ENCODE results near the gene ZBTB33. TPM values are rescaled to one million over a fixed set of nuclear protein-coding genes. Genes with fewer than 3 reads are reported as not detected.

The ZBTB33 gene
- total RNA-seq, 2 donors from 2014 or later = 20.5 to 21.3 TPM

DNA sequence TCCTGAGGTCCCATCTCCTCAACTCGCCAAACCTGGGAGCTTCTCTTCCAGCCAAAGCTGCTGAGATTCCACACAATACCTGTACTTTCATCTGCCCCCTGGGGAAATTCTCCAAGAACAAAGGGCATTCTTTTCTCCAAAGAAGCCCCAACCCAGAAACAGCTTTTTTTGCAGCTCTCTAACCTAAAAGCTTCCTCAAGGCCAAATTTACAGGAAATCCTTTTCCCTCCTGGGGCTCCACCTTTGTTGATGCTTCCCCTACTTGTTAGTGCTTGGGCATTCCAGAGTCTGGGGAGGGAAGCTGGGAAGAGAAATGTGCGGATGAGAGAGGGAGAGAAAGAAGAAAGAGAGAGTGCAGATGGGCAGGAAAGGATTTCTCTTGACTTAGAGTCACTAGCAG is 24.3 kb downstream of the ZBTB33 start:
- Histone ChIP-seq H3K27ac (no peak overlapping the region), H3K4me1 (replicated peaks) (no peaks in the 10 kb centered on the region), H3K36me3 (no peaks in the 10 kb centered on the region), H3K4me3 (no peak overlapping the region), H3K27me3 (replicated peaks; ENCODE audit: insufficient read depth) (no peaks in the 10 kb centered on the region), H3K9me3 (no peaks in the 10 kb centered on the region)
- intact Hi-C loops (cut with DNase I) = no loop called here
- DNase-seq (ENCODE audit: low spot score) = no peak
- TF ChIP-seq POLR2AphosphoS5 (IDR thresholded peaks at IDR 0.05) (no peak), POLR2A (IDR thresholded peaks at IDR 0.05) (no peak)
- TF ChIP-seq, protein P1, sequence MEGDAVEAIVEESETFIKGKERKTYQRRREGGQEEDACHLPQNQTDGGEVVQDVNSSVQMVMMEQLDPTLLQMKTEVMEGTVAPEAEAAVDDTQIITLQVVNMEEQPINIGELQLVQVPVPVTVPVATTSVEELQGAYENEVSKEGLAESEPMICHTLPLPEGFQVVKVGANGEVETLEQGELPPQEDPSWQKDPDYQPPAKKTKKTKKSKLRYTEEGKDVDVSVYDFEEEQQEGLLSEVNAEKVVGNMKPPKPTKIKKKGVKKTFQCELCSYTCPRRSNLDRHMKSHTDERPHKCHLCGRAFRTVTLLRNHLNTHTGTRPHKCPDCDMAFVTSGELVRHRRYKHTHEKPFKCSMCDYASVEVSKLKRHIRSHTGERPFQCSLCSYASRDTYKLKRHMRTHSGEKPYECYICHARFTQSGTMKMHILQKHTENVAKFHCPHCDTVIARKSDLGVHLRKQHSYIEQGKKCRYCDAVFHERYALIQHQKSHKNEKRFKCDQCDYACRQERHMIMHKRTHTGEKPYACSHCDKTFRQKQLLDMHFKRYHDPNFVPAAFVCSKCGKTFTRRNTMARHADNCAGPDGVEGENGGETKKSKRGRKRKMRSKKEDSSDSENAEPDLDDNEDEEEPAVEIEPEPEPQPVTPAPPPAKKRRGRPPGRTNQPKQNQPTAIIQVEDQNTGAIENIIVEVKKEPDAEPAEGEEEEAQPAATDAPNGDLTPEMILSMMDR (IDR thresholded peaks at IDR 0.05) = no peak
- 78% methylated on average over 2 of the region's 2 CpGs for WGBS

- Histone ChIP-seq H3K4me3 (no peak overlapping the region), H3K27ac (no peak overlapping the region), H3K27me3 (replicated peaks; ENCODE audit: insufficient read depth) (no peaks in the 10 kb centered on the region), H3K9me3 (no peaks in the 10 kb centered on the region), H3K4me1 (replicated peaks) (no peaks in the 10 kb centered on the region), H3K36me3 (no peaks in the 10 kb centered on the region)
- no peak for DNase-seq (ENCODE audit: low spot score)
- 87% methylated on average over 10 of the region's 10 CpGs for WGBS
- TF ChIP-seq, protein P1 (IDR thresholded peaks at IDR 0.05) = no peak
- no peak for TF ChIP-seq POLR2AphosphoS5 (IDR thresholded peaks at IDR 0.05)
- TF ChIP-seq POLR2A (IDR thresholded peaks at IDR 0.05) = no peak
- intact Hi-C loops (cut with DNase I) = no loop called here
Measured at GRCh38 chrX:120281021-120281624, 30.5 kb downstream of the ZBTB33 start.

- Histone ChIP-seq H3K27me3 (replicated peaks; ENCODE audit: insufficient read depth) (no peaks in the 10 kb centered on the region), H3K27ac (no peak overlapping the region), H3K36me3 (no peaks in the 10 kb centered on the region), H3K4me1 (replicated peaks) (no peaks in the 10 kb centered on the region), H3K4me3 (no peak overlapping the region), H3K9me3 (no peaks in the 10 kb centered on the region)
- 48% methylated on average over 4 of the region's 4 CpGs for WGBS
- DNase-seq (ENCODE audit: low spot score) = no peak
- no peak for TF ChIP-seq POLR2AphosphoS5 (IDR thresholded peaks at IDR 0.05)
- no peak for TF ChIP-seq POLR2A (IDR thresholded peaks at IDR 0.05)
- TF ChIP-seq, protein P1 (IDR thresholded peaks at IDR 0.05) = no peak
- intact Hi-C loops (cut with DNase I) = no loop called here
Measured at GRCh38 chrX:120281761-120282160, 31.1 kb downstream of the ZBTB33 start.

DNA sequence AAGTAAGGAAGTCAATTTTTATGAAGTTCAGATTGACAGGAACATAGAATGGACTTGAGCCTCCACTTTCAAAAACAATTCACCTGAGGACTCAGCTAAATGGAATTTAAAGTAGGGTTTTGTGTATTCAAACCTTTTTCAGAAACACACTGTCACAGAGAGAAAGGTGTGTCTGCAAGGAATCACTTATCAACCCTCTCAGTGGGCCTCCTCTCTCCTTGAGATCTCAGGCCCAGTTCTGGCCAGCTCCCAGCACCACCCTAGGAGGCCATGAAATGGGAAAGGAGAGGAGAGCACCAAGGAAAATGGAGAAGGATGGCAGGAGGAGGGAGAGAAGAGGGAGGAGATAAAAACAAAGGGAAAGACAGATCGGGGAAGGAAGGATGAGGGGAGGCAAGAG is 32.1 kb downstream of the ZBTB33 start:
- H3K27ac ChIP-seq = no peak overlapping the region

GRCh38 chrX:120286733-120287512 is 36.3 kb downstream of the ZBTB33 start:
- 85% methylated on average over 3 of the region's 4 CpGs for WGBS
- Histone ChIP-seq H3K36me3 (no peaks in the 10 kb centered on the region), H3K4me3 (no peak overlapping the region), H3K27ac (no peak overlapping the region), H3K9me3 (no peaks in the 10 kb centered on the region), H3K4me1 (replicated peaks) (no peaks in the 10 kb centered on the region), H3K27me3 (replicated peaks; ENCODE audit: insufficient read depth) (no peaks in the 10 kb centered on the region)
- no peak for TF ChIP-seq POLR2AphosphoS5 (IDR thresholded peaks at IDR 0.05)
- TF ChIP-seq POLR2A (IDR thresholded peaks at IDR 0.05) = no peak
- TF ChIP-seq, protein P1 (IDR thresholded peaks at IDR 0.05) = no peak
- DNase-seq (ENCODE audit: low spot score) = no peak
- intact Hi-C loops (cut with DNase I) = no loop called here

More for the DNA sequence above, 32.1 kb downstream of the ZBTB33 start:
- Histone ChIP-seq H3K4me1 (replicated peaks) (no peaks in the 10 kb centered on the region), H3K36me3 (no peaks in the 10 kb centered on the region), H3K4me3 (no peak overlapping the region), H3K9me3 (no peaks in the 10 kb centered on the region), H3K27me3 (replicated peaks; ENCODE audit: insufficient read depth) (no peaks in the 10 kb centered on the region)
- 82% methylated on average over 1 of the region's 1 CpG for WGBS
- intact Hi-C loops (cut with DNase I) = no loop called here
- TF ChIP-seq POLR2AphosphoS5 (IDR thresholded peaks at IDR 0.05) = no peak
- DNase-seq (ENCODE audit: low spot score) = no peak
